Psoas muscle (tissue), 8 donors: ENCODE data around the gene SLC2A2. TPM values are rescaled to one million over a fixed set of nuclear protein-coding genes. Genes with fewer than 3 reads are reported as not detected.

Experiments
- ATAC-seq, 4 donors: fragments of 200-7000 bp; cut with Tn5 transposase; one replicate each; pipeline ENCODE4 v1.9.1; 2020; ENCODE audit warnings: moderate library complexity in 3 of 4, mild to moderate bottlenecking in 2 of 4
- DNase-seq, 2 donors: peaks; one replicate each; pipeline ENCODE4 v3.0.0-alpha.2; 2020
- H3K27ac ChIP-seq: fragments of 200-600 bp; one replicate; pipeline ENCODE4 v1.8.0; 2022
- H3K27me3 ChIP-seq, 3 donors: fragments of 200-600 bp in 1 of 3; one replicate each; pipeline versions ENCODE4 v1.6.1 to v1.8.0; 2013 to 2022; ENCODE audit warnings: low read length in 2 of 3, mild to moderate bottlenecking in 2 of 3, moderate library complexity in 1 of 3; ENCODE audit not compliant: insufficient read depth in 3 of 3
- H3K36me3 ChIP-seq, 2 donors: fragments of 200-600 bp in 1 of 2; one replicate each; pipeline versions ENCODE4 v1.6.1 to v1.8.0; 2013 to 2022; ENCODE audit warnings: low read depth in 1 of 2, mild to moderate bottlenecking in 1 of 2, moderate library complexity in 1 of 2; ENCODE audit not compliant: insufficient read depth in 1 of 2
- H3K4me1 ChIP-seq: fragments of 200-600 bp; one replicate; pipeline ENCODE4 v1.8.0; 2022
- H3K4me3 ChIP-seq: fragments of 200-600 bp; one replicate; pipeline ENCODE4 v1.8.0; 2022; ENCODE audit warnings: mild to moderate bottlenecking
- H3K9me3 ChIP-seq: fragments of 200-600 bp; one replicate; pipeline ENCODE4 v1.8.0; 2022
- WGBS, 3 donors: extraction: QIAGEN DNeasy Blood & Tissue Kit; methylation state at CpG; one replicate each; pipeline versions ENCODE4 v1.1.6 to v1.1.7; 2013; 5-methylcytosine and 5-hydroxymethylcytosine counted together
- intact Hi-C, 2 donors: fragments of 100-400 bp; cut with DNase I; formaldehyde crosslinking; loops; one replicate each; pipeline versions ENCODE4 v1.11.0 to v1.14.2; 2022
- polyA plus RNA-seq, 3 donors: library from polyadenylated mRNA; stranded (reverse); fragments of 200-250 nt; gene quantifications; one replicate each; pipeline ENCODE4 v1.2.3, GENCODE V29; 2013
- total RNA-seq, 4 donors: library from RNA; stranded (reverse); fragmentation: NEBNext Ultra II Directional in 2 of 4; extraction: Animal tissue kit (Norgen Biotek cat#: 25700) in 2 of 4; gene quantifications; one replicate each; pipeline versions ENCODE4 v1.2.1 to v1.2.4, GENCODE V29; 2021 to 2023
- TF ChIP-seq, protein P1 (sequence below): fragments of 200-600 bp; IDR thresholded peaks from one replicate; pipeline ENCODE4 v1.8.0; 2022; ENCODE audit warnings: antibody characterized with exemption
- donor health status: healthy with polysubstance abuse.
- donor health status: DM: no; HTN: no; CAD: no; lungs with moderate emphysema.
- donor health status: Bipolar disorder and iron deficiency.
- donor health status: healthy.
- donor health status: DM: yes; HTN: yes; CAD: no.
- donor health status: DM: no; HTN: no; CAD: no.
- donor health status: DM: no; HTN: no; CAD: no.
- donor health status: DM: yes; HTN: yes; CAD: no.

SLC2A2 gene
- total and polyA plus RNA-seq, 7 donors, result 0.05 TPM; not detected in 6

DNA sequence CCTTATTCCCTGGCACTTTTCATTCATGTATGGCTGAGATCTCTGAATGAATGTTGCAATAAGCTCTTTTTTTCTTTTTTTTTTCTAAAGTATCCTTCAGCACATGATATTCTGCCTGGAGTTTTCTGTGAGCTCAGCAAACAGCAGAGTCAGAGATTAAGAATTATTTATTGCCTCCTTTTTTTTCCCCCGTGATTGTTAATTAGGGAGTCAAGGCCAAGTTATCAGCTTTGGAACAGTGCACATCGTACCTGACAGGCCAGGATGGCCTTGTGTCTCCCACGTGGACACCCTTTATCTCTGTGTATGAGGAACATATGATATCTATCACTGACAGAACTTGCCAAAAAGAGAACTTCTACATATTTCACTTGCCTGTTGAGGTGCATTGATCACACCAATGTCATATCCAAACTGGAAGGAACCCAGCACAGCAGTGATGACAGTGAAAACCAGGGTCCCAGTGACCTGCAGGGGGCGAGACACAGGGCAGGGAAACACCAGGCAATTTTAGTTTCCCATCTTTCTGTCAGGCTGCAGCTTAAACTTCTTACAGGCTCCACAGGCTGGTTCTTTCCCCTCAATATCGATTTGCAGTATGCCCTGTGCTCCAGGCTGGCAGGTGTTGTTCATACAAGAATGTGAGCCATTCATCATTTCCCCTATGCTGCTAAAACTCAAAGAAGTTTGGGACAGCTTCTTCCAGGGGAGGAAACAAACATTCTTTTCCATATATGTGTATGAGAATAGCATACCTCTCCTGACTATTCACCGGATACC, 8.2 kb downstream of the SLC2A2 start:
- Histone ChIP-seq H3K4me1 (no peaks in the 10 kb centered on the region), H3K9me3 (no peaks in the 10 kb centered on the region), H3K27me3 (no peaks in the 10 kb centered on the region), H3K27ac (no peak overlapping the region), H3K4me3 (no peak overlapping the region), H3K36me3 (no peaks in the 10 kb centered on the region)
- intact Hi-C loops, result no loop called here
- no peak for DNase-seq
- ATAC-seq, result no peak
- TF ChIP-seq, protein P1, sequence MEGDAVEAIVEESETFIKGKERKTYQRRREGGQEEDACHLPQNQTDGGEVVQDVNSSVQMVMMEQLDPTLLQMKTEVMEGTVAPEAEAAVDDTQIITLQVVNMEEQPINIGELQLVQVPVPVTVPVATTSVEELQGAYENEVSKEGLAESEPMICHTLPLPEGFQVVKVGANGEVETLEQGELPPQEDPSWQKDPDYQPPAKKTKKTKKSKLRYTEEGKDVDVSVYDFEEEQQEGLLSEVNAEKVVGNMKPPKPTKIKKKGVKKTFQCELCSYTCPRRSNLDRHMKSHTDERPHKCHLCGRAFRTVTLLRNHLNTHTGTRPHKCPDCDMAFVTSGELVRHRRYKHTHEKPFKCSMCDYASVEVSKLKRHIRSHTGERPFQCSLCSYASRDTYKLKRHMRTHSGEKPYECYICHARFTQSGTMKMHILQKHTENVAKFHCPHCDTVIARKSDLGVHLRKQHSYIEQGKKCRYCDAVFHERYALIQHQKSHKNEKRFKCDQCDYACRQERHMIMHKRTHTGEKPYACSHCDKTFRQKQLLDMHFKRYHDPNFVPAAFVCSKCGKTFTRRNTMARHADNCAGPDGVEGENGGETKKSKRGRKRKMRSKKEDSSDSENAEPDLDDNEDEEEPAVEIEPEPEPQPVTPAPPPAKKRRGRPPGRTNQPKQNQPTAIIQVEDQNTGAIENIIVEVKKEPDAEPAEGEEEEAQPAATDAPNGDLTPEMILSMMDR, result no peak
- WGBS, 3 donors, result 46 to 58% (median 55%) methylated on average over 6 of the region's 6 CpGs

DNA sequence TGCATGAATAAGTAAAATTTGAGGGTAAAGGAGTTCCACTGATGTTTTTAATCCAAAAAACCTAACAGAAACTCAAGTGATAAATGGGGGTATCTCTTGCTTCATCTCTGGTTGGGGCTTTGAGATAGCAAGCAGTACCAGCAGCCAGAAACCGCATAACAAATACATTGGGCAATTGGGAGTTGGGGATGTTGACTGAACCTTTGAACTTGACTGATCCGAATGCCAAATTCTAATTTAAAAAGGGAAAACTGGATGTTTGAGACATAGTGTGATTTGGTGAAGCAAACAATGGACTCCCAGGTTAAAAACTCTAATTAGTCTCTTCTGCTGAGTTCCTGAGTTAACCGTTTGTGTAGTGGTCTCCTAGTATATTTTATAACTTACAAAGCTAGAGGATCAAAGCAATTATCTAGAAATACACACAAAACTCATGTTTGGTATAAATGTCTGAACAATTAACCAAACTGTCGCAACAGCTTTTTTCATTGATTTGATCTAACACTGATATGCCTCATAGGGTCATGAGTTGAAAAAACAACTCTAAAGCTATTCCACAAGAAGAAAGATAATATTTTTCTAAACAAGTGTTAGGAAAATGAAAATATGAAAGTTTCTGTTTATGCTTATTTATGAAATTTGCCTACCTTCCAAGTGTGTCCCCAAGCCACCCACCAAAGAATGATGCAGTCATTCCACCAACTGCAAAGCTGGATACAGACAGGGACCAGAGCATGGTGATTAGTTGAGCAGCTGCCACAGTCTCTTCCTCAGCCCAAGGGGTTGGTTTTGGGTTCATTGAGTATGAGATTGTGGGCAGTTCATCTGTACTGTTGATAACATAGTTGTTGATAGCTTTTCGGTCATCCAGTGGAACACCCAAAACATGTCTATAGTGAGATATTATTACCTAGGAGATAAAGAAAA, 12.4 kb downstream of the SLC2A2 start:
- ATAC-seq (no peak), DNase-seq (no peak)
- Histone ChIP-seq H3K4me3 (no peak overlapping the region), H3K36me3 (no peaks in the 10 kb centered on the region), H3K4me1 (no peaks in the 10 kb centered on the region), H3K9me3 (no peaks in the 10 kb centered on the region), H3K27me3 (no peaks in the 10 kb centered on the region), H3K27ac (no peak overlapping the region)
- TF ChIP-seq, protein P1, result no peak
- intact Hi-C loops, result no loop called here
- 85 to 88% (median 86%) methylated on average over 5 of the region's 5 CpGs for WGBS, 3 donors

DNA sequence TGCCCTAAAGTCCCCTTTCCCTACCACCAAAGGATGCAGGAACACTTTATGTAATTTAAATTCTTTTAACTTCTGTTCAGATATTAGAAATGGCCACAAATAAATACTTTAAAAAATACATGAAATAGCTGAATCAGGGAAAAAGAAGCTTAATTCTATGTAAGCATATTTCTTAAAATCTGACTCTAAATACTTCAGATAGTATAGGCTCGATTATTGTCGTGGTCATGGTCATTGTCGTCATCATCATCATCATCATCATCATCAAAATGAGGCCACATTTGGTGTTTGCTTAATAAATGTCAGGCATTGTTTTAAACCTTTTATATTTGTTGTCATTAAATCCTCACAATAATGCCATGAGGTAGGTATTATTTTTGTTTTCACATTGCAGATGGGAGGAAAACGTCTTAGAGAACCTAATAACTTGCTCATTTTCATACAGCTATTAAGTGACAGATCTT, 14.6 kb downstream of the SLC2A2 start:
- Histone ChIP-seq H3K4me3 (no peak overlapping the region), H3K4me1 (no peaks in the 10 kb centered on the region), H3K27ac (no peak overlapping the region), H3K36me3 (no peaks in the 10 kb centered on the region), H3K9me3 (no peaks in the 10 kb centered on the region), H3K27me3 (no peaks in the 10 kb centered on the region)
- no peak for ATAC-seq
- DNase-seq, result no peak
- WGBS, 3 donors, result 81 to 88% (median 87%) methylated on average over 4 of the region's 4 CpGs
- intact Hi-C loops, result no loop called here
- TF ChIP-seq, protein P1, result no peak

DNA sequence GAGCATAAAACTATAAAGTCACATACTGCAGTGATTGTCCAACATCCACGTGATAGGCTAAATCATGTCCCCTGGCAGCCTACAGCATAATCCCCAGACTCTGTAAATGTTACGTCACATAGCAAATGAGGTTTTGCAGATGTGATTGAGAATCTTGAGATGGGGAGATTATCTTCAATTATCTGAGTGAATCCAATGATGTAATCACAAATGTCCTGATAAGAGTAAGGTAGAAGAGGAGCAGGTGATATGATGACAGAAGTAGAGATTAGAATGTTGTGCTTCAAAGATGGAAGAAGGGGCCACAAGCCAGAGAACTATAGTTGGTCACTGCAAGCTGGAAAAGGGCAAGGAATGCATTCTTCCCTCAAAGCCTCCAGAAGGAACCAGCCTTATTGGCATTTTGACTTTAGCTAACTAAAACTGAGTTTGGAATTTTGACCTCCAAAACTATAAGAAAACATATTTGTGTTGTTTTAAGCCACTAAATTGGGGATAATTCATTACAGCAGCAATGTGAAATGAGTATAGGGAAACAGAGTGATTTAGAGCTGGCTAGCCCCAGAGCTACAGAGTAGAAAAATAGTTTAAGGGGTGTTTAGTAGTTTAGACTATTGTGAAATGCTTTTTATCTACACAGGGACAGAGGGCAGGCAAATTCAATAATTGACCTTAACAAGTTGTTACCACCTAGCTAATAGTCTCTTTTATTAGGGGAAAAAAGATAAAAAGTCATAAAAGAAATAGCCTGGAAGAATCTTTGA, 15.2 kb downstream of the SLC2A2 start:
- no peak for ATAC-seq
- DNase-seq, result no peak
- Histone ChIP-seq H3K27me3 (no peaks in the 10 kb centered on the region), H3K9me3 (no peaks in the 10 kb centered on the region), H3K4me1 (no peaks in the 10 kb centered on the region), H3K27ac (no peak overlapping the region), H3K4me3 (no peak overlapping the region), H3K36me3 (no peaks in the 10 kb centered on the region)
- TF ChIP-seq, protein P1, result no peak
- intact Hi-C loops, result no loop called here
- WGBS, 3 donors, result 64 to 68% (median 68%) methylated on average over 2 of the region's 2 CpGs
